Central memory CD8-positive, alpha-beta T cell (primary cell): ENCODE data around the gene PIGS.
"Not testable (repeated sequence)": the region's sequence is repeated elsewhere in the genome, so short reads cannot be mapped to it uniquely, and the experiment has no call there.

Experiments
- ATAC-seq: fragments of 150-1000 bp; cut with Tn5 transposase; replicated peaks from 2 replicates; pipeline ENCODE4 v1.10.0; 2022; ENCODE audit warnings: mild to moderate bottlenecking, moderate FRiP score, moderate number of reproducible peaks; ENCODE audit not compliant: poor library complexity, severe bottlenecking; ENCODE audit errors: extremely low read depth
- DNase-seq, 2 donors: peaks; one replicate each; pipeline ENCODE4 v3.0.0; 2021; ENCODE audit warnings: low spot score in 2 of 2
- H3K27ac Mint-ChIP-seq: one replicate; pipeline ENCODE4 v1.8.0; 2022; ENCODE audit warnings: low read depth, mild to moderate bottlenecking, moderate library complexity, mixed read lengths
- H3K27me3 Mint-ChIP-seq: one replicate; pipeline ENCODE4 v1.8.0; 2022; ENCODE audit warnings: mixed read lengths
- H3K36me3 Mint-ChIP-seq: one replicate; pipeline ENCODE4 v1.8.0; 2022; ENCODE audit warnings: mild to moderate bottlenecking, moderate library complexity, mixed read lengths; ENCODE audit not compliant: insufficient read depth
- H3K4me1 Mint-ChIP-seq: one replicate; pipeline ENCODE4 v1.8.0; 2022; ENCODE audit warnings: mixed read lengths
- H3K4me3 Mint-ChIP-seq: one replicate; pipeline ENCODE4 v1.8.0; 2022; ENCODE audit warnings: mild to moderate bottlenecking, moderate library complexity, mixed read lengths
- H3K9me3 Mint-ChIP-seq: one replicate; pipeline ENCODE4 v1.8.0; 2022; ENCODE audit warnings: mixed read lengths

Gene PIGS

DNA sequence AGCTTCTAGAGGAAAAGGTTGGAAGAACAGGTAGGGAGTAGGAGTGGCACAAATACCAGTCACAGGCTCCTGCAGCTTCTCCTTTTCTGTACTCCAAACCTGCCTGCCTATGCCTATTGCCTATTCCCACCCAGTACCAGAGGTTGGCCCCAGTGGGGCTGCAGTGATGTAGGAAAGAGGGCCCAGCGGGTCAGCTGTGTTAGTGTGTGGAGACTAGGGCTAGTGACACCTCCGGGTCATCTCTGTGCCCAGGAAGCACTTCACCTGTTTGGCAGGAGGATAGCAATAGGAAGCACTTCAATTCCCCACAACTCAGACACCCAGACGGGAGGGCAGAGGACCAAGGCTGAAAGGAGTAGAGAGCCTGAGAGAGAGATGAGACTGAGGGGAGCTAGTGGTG lies 4.7 kb upstream of the PIGS start:
- H3K27me3 Mint-ChIP-seq, H3K36me3 Mint-ChIP-seq, ATAC-seq, H3K9me3 Mint-ChIP-seq, DNase-seq: not testable (repeated sequence)
- Mint-ChIP-seq H3K27ac (peak overlapping the region; percentile 80), H3K4me3 (peak overlapping the region; percentile 82), H3K4me1 (peaks cover 31% of the 10 kb centered on the region)

DNA sequence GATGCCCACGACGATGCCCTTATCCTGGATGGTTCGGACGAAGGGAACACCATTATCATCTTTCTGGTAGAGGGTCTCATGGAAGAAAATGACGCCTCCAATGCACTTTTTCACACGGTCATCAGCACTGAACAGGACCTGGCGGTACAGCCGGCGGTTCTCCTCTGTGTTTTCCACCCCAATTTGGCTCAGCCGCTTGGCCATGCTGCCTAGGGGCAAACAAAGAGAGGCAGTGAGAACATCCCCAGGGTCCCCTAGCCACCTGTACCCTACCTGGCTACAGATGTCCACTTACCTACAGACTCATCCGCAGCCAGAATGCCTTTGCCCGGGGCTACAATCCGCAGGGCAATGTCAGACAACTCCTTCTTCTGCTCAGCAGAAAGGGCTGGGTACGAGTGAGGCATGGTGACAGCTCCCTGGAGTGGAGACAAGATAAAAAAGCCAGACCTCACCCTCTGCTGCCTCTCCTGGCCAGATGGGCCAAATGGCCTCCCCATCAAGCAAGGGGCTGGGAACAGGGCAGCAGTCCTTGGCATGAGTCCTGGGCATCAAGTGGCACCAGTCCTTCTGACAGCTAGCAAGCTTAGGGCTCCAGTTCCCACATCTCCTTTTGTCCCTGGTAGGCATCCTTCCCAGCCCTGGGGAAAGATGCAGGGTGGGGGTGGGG lies 3.9 kb upstream of the PIGS start:
- ATAC-seq = no peak
- no peak overlapping the region for H3K4me3 Mint-ChIP-seq
- peaks cover 36% of the 10 kb centered on the region for H3K4me1 Mint-ChIP-seq
- no peaks in the 10 kb centered on the region for H3K9me3 Mint-ChIP-seq
- H3K27me3 Mint-ChIP-seq = no peaks in the 10 kb centered on the region
- no peak for DNase-seq
- H3K36me3 Mint-ChIP-seq = peaks cover 8% of the 10 kb centered on the region
- H3K27ac Mint-ChIP-seq = no peak overlapping the region

GRCh38 chr17:28574526-28574925 lies 3.2 kb upstream of the PIGS start:
- peaks cover 12% of the 10 kb centered on the region for H3K36me3 Mint-ChIP-seq
- ATAC-seq (no peak), DNase-seq (no peak)
- H3K27ac Mint-ChIP-seq = no peak overlapping the region
- no peak overlapping the region for H3K4me3 Mint-ChIP-seq
- peaks cover 43% of the 10 kb centered on the region for H3K4me1 Mint-ChIP-seq
- H3K27me3 Mint-ChIP-seq = no peaks in the 10 kb centered on the region
- no peaks in the 10 kb centered on the region for H3K9me3 Mint-ChIP-seq

DNA sequence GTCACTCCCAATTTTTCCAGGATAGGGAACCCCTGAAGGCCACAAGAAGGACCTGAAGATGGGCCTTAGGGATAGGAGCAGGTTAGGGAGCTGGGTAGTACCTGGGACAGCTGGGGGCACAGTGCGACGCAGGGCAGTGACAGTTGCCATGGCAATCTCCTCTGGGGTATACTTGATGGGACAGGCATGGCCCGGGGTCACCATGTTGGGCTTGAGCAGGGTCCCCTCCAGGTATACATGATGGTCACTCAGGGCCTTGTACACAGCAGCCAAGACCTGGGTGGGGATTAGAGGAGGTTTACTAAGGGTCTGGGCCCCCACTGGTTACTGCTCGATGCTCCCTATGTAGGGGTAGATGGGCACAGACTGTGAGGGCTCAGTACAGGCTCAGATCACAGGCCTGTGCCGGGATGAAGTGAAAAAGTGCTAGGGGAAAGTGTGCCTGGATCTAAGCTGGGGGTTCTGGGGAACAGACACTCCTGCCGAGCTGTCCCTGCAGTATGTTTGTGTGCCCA lies 2.7 kb upstream of the PIGS start:
- Mint-ChIP-seq H3K9me3 (no peaks in the 10 kb centered on the region), H3K27ac (no peak overlapping the region), H3K4me1 (peaks cover 45% of the 10 kb centered on the region), H3K4me3 (no peak overlapping the region), H3K36me3 (peaks cover 14% of the 10 kb centered on the region), H3K27me3 (no peaks in the 10 kb centered on the region)
- ATAC-seq = no peak
- DNase-seq = no peak

GRCh38 chr17:28573521-28573920 lies 2.2 kb upstream of the PIGS start:
- no peak overlapping the region for H3K27ac Mint-ChIP-seq
- H3K27me3 Mint-ChIP-seq = no peaks in the 10 kb centered on the region
- H3K4me1 Mint-ChIP-seq = peaks cover 47% of the 10 kb centered on the region
- no peaks in the 10 kb centered on the region for H3K9me3 Mint-ChIP-seq
- peaks cover 19% of the 10 kb centered on the region for H3K36me3 Mint-ChIP-seq
- ATAC-seq = no peak
- no peak for DNase-seq
- no peak overlapping the region for H3K4me3 Mint-ChIP-seq

DNA sequence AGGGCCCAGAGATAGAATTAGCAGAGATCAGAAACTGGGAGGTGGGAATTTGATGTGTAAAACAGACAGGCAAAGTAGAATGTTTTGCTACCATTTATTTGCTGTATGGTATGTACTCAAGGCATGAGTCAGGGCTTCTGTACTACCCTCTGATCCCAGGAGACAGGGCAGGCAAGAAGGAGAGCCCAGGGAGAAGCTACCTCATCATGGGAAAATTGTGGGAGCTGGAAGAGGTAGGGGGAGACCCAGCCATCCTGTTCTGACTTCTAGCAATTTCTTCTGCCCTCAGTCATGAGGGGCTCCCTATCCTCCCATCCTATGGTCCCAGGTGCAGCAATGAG lies 1.7 kb upstream of the PIGS start:
- H3K4me3 Mint-ChIP-seq = no peak overlapping the region
- peaks cover 19% of the 10 kb centered on the region for H3K36me3 Mint-ChIP-seq
- ATAC-seq = no peak
- no peaks in the 10 kb centered on the region for H3K27me3 Mint-ChIP-seq
- H3K27ac Mint-ChIP-seq = no peak overlapping the region
- H3K9me3 Mint-ChIP-seq = no peaks in the 10 kb centered on the region
- DNase-seq = no peak
- peaks cover 52% of the 10 kb centered on the region for H3K4me1 Mint-ChIP-seq

DNA sequence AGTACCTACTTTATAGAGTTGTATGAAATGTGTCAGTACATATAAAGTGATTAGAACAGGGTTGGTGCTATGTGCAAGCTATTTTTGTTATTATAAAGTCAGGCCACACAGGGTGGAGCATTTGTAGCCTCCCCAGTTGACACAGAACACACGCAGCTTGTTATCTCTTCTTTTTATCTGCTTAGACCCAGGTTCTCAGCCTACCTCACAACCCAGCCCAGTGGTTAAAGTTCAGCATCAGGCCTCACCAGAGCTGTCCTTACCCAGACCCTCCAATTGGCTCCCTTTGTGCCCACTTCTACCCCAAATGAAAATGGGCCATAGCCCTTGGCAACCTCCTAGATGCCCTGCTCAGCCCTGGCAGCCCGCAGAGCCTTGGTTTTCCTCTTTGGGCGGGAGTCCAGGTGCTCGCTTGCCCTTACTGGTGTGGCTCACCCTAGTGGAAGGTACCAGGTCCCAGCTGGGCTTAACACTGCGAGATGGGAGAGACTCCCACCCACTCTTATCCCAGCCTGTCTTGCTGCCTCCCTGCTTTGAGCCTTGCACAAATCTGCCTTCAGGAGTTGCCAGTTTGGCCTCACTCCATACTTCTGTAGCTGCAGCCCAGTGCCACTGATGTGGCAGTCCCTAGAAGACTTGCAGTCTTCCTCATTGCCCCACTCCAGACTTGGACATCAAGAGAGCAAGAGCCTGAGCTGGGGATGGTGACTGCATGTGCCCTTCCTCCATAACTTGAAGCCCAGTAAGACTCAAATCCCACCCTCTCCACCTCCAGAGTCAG lies 1.1 kb upstream of the PIGS start:
- no peaks in the 10 kb centered on the region for H3K27me3 Mint-ChIP-seq

DNA sequence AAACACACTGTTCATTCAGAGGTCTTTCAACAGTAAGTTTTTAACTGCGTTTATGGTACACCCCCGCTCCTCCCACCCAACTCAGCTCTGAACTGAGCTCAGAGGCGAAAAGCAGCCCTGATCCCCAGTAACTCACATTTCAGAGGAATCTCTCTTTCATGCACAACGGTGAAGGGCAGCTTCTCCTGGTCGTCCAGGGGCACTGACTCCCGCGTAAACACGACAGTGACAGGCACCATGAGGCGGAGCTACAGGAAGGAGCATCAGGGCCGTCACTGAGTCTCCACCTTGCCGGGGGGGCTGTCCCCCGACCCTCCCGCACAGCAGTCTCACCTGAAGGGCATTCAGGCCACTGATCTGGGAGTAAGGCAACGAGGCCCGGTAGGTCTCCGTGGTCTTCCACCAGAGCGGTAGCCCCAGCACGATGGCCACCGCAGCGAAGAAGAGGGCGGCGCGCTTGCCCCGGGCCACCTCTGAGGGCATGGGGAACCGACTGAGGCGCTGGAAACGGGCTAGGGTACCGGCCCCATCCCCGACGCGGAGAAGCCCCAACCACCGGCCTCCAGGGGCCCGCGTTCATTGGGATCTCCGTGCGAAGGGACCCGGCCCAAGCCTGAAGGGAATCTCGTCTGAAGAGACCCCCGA lies 486 bp downstream of the PIGS start:
- Mint-ChIP-seq H3K27ac (peak overlapping the region; percentile 89), H3K4me1 (peaks cover 50% of the 10 kb centered on the region), H3K4me3 (peak overlapping the region; percentile 97), H3K9me3 (no peaks in the 10 kb centered on the region), H3K36me3 (peaks cover 19% of the 10 kb centered on the region), H3K27me3 (no peaks in the 10 kb centered on the region)
- DNase-seq (no peak), ATAC-seq (peak; percentile 45)

More for the DNA sequence above, 1.1 kb upstream of the PIGS start:
- DNase-seq = no peak
- Mint-ChIP-seq H3K27ac (peak overlapping the region; percentile 89), H3K4me3 (peak overlapping the region; percentile 97), H3K36me3 (peaks cover 19% of the 10 kb centered on the region), H3K4me1 (peaks cover 58% of the 10 kb centered on the region), H3K9me3 (no peaks in the 10 kb centered on the region)
- no peak for ATAC-seq

- H3K27me3 Mint-ChIP-seq = no peaks in the 10 kb centered on the region
- H3K27ac Mint-ChIP-seq = peak overlapping the region; percentile 89
- H3K4me1 Mint-ChIP-seq = peaks cover 55% of the 10 kb centered on the region
- peaks cover 24% of the 10 kb centered on the region for H3K36me3 Mint-ChIP-seq
- DNase-seq (no peak), ATAC-seq (no peak)
- H3K4me3 Mint-ChIP-seq = peak overlapping the region; percentile 97
- no peaks in the 10 kb centered on the region for H3K9me3 Mint-ChIP-seq
Observed at GRCh38 chr17:28569446-28569845, 1.9 kb downstream of the PIGS start.

GRCh38 chr17:28567604-28568003 lies 3.7 kb downstream of the PIGS start:
- Mint-ChIP-seq H3K36me3 (peaks cover 37% of the 10 kb centered on the region), H3K4me1 (peaks cover 48% of the 10 kb centered on the region), H3K9me3 (no peaks in the 10 kb centered on the region), H3K27me3 (no peaks in the 10 kb centered on the region), H3K4me3 (no peak overlapping the region), H3K27ac (peak overlapping the region; percentile 71)
- ATAC-seq = no peak
- DNase-seq = no peak

- Mint-ChIP-seq H3K27me3 (no peaks in the 10 kb centered on the region), H3K9me3 (no peaks in the 10 kb centered on the region), H3K4me3 (no peak overlapping the region), H3K36me3 (peaks cover 40% of the 10 kb centered on the region), H3K27ac (no peak overlapping the region), H3K4me1 (peaks cover 21% of the 10 kb centered on the region)
- ATAC-seq = no peak
- DNase-seq = no peak
Observed at GRCh38 chr17:28563475-28563874, 7.8 kb downstream of the PIGS start.

GRCh38 chr17:28555022-28555421 lies 16.3 kb downstream of the PIGS start:
- no peaks in the 10 kb centered on the region for H3K27me3 Mint-ChIP-seq
- H3K27ac Mint-ChIP-seq = no peak overlapping the region
- no peaks in the 10 kb centered on the region for H3K9me3 Mint-ChIP-seq
- ATAC-seq (no peak), DNase-seq (no peak)
- no peak overlapping the region for H3K4me3 Mint-ChIP-seq
- H3K36me3 Mint-ChIP-seq = peaks cover 37% of the 10 kb centered on the region
- H3K4me1 Mint-ChIP-seq = peaks cover 28% of the 10 kb centered on the region

- H3K27ac Mint-ChIP-seq = no peak overlapping the region
- no peaks in the 10 kb centered on the region for H3K27me3 Mint-ChIP-seq
- H3K36me3 Mint-ChIP-seq = peaks cover 34% of the 10 kb centered on the region
- no peak for DNase-seq
- ATAC-seq = no peak
- no peaks in the 10 kb centered on the region for H3K9me3 Mint-ChIP-seq
- H3K4me3 Mint-ChIP-seq = no peak overlapping the region
- peaks cover 33% of the 10 kb centered on the region for H3K4me1 Mint-ChIP-seq
Observed at GRCh38 chr17:28554565-28554964, 16.8 kb downstream of the PIGS start.
